Endothelial cell of umbilical vein (primary cell): ENCODE measurements around the gene PPFIBP2. TPM values are rescaled to one million over a fixed set of nuclear protein-coding genes. Genes with fewer than 3 reads are reported as not detected.

Experiments used
- BruUV-seq: library from RNA; stranded (reverse); fragments of 400-500 nt; replicated peaks from 2 replicates; lab custom pipeline; 2021; lab: Mats Ljungman, UMichigan
- CTCF ChIA-PET: fragments of 300-600, 350-600 bp; sonication (Branson Sonifier 250); formaldehyde crosslinking; loops from one replicate; lab custom pipeline; 2021; ENCODE audit warnings: antibody characterized with exemption, inconsistent platforms; lab: Charles Lee
- POLR2A ChIA-PET: fragments of 300-600, 350-600 bp; sonication (Branson Sonifier 250); formaldehyde crosslinking; loops from one replicate; lab custom pipeline; 2021; ENCODE audit warnings: antibody characterized with exemption, inconsistent platforms; lab: Charles Lee
- DNase-seq: peaks from one replicate; pipeline ENCODE4 v3.0.0-alpha.2; 2011; ENCODE audit warnings: low read depth, low spot score
- FAIRE-seq: peaks from 2 replicates; lab custom pipeline; 2011; peaks lifted over from hg19 to GRCh38; lab: Jason Lieb, UNC
- H2AFZ ChIP-seq: 2 replicates; pipeline ENCODE4 v1.6.0; 2012; ENCODE audit warnings: low read depth, low read length, control low read depth, inconsistent platforms
- H3K27ac ChIP-seq: 2 replicates; pipeline ENCODE4 v1.5.1; 2011; ENCODE audit warnings: low read depth, mild to moderate bottlenecking, control low read depth, low read length, moderate library complexity; ENCODE audit not compliant: insufficient read depth
- H3K27me3 ChIP-seq, 2 experiments: 2 replicates each; pipeline versions ENCODE4 v1.6.0 to v1.6.1; 2011; ENCODE audit warnings: low read length in 2 of 2, mixed read lengths in 1 of 2; ENCODE audit not compliant: control insufficient read depth in 2 of 2, insufficient read depth in 2 of 2
- H3K36me3 ChIP-seq, 2 experiments: 2 replicates in 1 of 2; 3 replicates in 1 of 2; pipeline ENCODE4 v1.5.1; 2011; ENCODE audit warnings: low read length in 2 of 2, mild to moderate bottlenecking in 1 of 2, moderate library complexity in 1 of 2; ENCODE audit not compliant: control insufficient read depth in 2 of 2, insufficient read depth in 2 of 2; ENCODE audit errors: extremely low read depth in 1 of 2
- H3K4me1 ChIP-seq: 3 replicates; pipeline ENCODE4 v1.5.1; 2011; ENCODE audit warnings: mild to moderate bottlenecking, low read length; ENCODE audit not compliant: control insufficient read depth, insufficient read depth; ENCODE audit errors: extremely low read depth
- H3K4me2 ChIP-seq: 2 replicates; pipeline ENCODE4 v1.6.1; 2011; ENCODE audit warnings: low read length, control low read depth, mixed read lengths; ENCODE audit not compliant: insufficient read depth
- H3K4me3 ChIP-seq, 3 experiments: fragments of 200-600 bp in 1 of 3; sonication (generic), shearing (Covaris generic) in 1 of 3; replicated peaks in 1 of 3; 2 replicates each; pipeline ENCODE4 v1.5.1; 2011 to 2016; ENCODE audit warnings: control low read depth in 3 of 3, low read length in 3 of 3, mild to moderate bottlenecking in 2 of 3, inconsistent platforms in 1 of 3, low read depth in 1 of 3, moderate library complexity in 1 of 3; ENCODE audit not compliant: insufficient read depth in 1 of 3
- H3K79me2 ChIP-seq: 2 replicates; pipeline ENCODE4 v1.6.0; 2012; ENCODE audit warnings: low read length, inconsistent platforms; ENCODE audit not compliant: control insufficient read depth, insufficient read depth
- H3K9ac ChIP-seq: replicated peaks from 2 replicates; pipeline ENCODE3; 2011; ENCODE audit warnings: low read length, control low read depth; ENCODE audit not compliant: insufficient read depth; ENCODE audit errors: extremely low read depth
- H3K9me1 ChIP-seq: replicated peaks from 3 replicates; pipeline ENCODE4 v1.6.0; 2011; ENCODE audit warnings: mild to moderate bottlenecking, low read length; ENCODE audit not compliant: control insufficient read depth, insufficient read depth; ENCODE audit errors: extremely low read depth
- H3K9me3 ChIP-seq: replicated peaks from 2 replicates; pipeline ENCODE4 v1.5.1; 2012; ENCODE audit warnings: low read length, inconsistent platforms; ENCODE audit not compliant: control insufficient read depth, insufficient read depth
- H4K20me1 ChIP-seq: replicated peaks from 2 replicates; pipeline ENCODE3; 2011; ENCODE audit warnings: mild to moderate bottlenecking, low read length; ENCODE audit not compliant: control insufficient read depth, insufficient read depth; ENCODE audit errors: extremely low read depth
- EZH2 ChIP-seq: IDR thresholded peaks from 2 replicates; pipeline ENCODE4 v1.6.1; 2012; ENCODE audit warnings: borderline replicate concordance, low read depth, mild to moderate bottlenecking, moderate library complexity, low read length, inconsistent platforms; ENCODE audit not compliant: severe bottlenecking
- FOS ChIP-seq: IDR thresholded peaks from 2 replicates; pipeline ENCODE4 v1.6.1; 2011; ENCODE audit warnings: mild to moderate bottlenecking, low read length, moderate library complexity, borderline replicate concordance; ENCODE audit not compliant: insufficient read depth
- GATA2 ChIP-seq: IDR thresholded peaks from 2 replicates; pipeline ENCODE4 v1.7.0; 2011; ENCODE audit warnings: low read depth, mild to moderate bottlenecking, moderate library complexity, mixed read lengths, low read length; ENCODE audit not compliant: insufficient read length, insufficient read depth
- JUN ChIP-seq: IDR thresholded peaks from 2 replicates; pipeline ENCODE4 v1.6.1; 2011; ENCODE audit warnings: borderline replicate concordance, low read depth; ENCODE audit not compliant: insufficient read length, insufficient read depth
- MYC ChIP-seq: IDR thresholded peaks from one replicate; pipeline ENCODE4 v1.6.1; 2011; ENCODE audit warnings: mild to moderate bottlenecking, low read depth, low read length
- POLR2A ChIP-seq: IDR thresholded peaks from 2 replicates; pipeline ENCODE4 v1.6.1; 2012; ENCODE audit warnings: low read depth, mild to moderate bottlenecking, control low read depth, low read length
- POLR2AphosphoS5 ChIP-seq: IDR thresholded peaks from 2 replicates; pipeline ENCODE4 v1.6.1; 2012; ENCODE audit warnings: low read depth, mild to moderate bottlenecking, control low read depth, low read length, moderate library complexity; ENCODE audit not compliant: insufficient read depth
- dilution Hi-C: fragments of 300-500 bp; cut with MboI; formaldehyde crosslinking; loops from one replicate; pipeline ENCODE4 v1.15.0; 2019; ENCODE audit warnings: low sequenced_read_pairs; ENCODE audit not compliant: extremely low pct_ligation_motif_present
- intact Hi-C: fragments of 100-400 bp; cut with micrococcal nuclease; formaldehyde crosslinking; loops from one replicate; pipeline ENCODE4 v1.10.0; 2022
- polyA plus RNA-seq, 4 experiments: library from polyadenylated mRNA; depleted of rRNA in 3 of 4; stranded (reverse) in 3 of 4; unstranded in 1 of 4; fragments of >200 nt; gene quantifications; 2 replicates each; pipeline versions ENCODE4 v1.2.1 to v1.2.3, GENCODE V29; 2011 to 2012; ENCODE audit warnings: missing spikeins in 1 of 4
- total RNA-seq: library from RNA; stranded (reverse); gene quantifications from 2 replicates; pipeline ENCODE4 v1.2.3, GENCODE V29; 2021
- TF ChIP-seq, protein P1 (sequence below): IDR thresholded peaks from 2 replicates; pipeline ENCODE4 v1.6.1; 2011; ENCODE audit not compliant: insufficient read depth, insufficient read length
- TF ChIP-seq, protein P2 (sequence below), 2 donors: IDR thresholded peaks; 1 replicate in 1 of 2; 2 replicates in 1 of 2; pipeline ENCODE4 v1.5.1; 2011; ENCODE audit warnings: low read length in 2 of 2, mild to moderate bottlenecking in 2 of 2, moderate library complexity in 2 of 2, control low read depth in 1 of 2, inconsistent platforms in 1 of 2, low read depth in 1 of 2; ENCODE audit not compliant: insufficient read depth in 1 of 2; ENCODE audit errors: extremely low read depth in 1 of 2

The PPFIBP2 gene
- total and polyA plus RNA-seq, 2 donors (not counting 3 experiments of a cell fraction or from before 2014, with no cell fraction given) = 1.3 to 4.0 TPM

DNA sequence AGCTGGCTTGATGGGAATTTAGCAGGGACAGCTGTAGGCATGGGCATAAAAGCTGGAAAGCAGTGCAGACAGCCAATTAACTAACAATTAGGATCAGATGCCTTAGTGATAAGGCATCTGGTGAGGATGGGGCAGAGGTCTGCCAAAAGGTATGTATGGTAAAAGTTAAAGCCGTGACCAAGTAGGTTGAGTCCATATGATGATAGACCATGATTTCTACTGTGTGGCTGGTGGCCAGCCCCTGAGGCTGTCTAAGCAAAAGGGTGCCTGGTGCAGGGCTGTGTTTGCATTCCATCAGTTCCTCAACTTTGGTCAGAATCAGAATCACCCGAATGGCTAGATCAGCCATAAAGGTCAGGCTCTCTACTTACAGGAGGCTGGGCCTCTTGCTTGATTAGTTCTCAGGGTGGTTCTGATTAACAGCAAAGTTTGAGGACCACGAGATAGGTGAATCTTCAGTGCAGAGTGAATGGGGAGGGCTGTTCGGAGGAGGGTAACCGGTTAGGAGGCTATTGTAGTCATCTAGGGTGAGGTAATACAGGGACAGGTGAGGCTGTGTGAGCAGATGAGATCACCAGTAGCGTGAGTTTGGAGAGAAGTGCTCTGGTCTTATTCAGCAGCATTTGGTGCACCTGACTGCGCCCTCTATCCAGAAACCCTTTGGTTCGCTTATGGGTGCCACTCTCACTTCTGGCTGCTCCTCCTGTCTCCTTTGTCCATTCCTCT lies 27.2 kb downstream of the PPFIBP2 start:
- Histone ChIP-seq H3K79me2 (no peaks in the 10 kb centered on the region), H3K9me1 (no peaks in the 10 kb centered on the region), H3K36me3 (no peaks in the 10 kb centered on the region), H3K27ac (no peak overlapping the region), H3K4me2 (no peak overlapping the region), H3K4me3 (no peak overlapping the region), H2AFZ (no peak overlapping the region), H4K20me1 (no peaks in the 10 kb centered on the region), H3K9ac (no peak overlapping the region), H3K9me3 (no peaks in the 10 kb centered on the region), H3K4me1 (no peaks in the 10 kb centered on the region), H3K27me3 (peaks cover 0 to 5% of the 10 kb centered on the region in 2 experiments)
- intact Hi-C loops (no loop called here), dilution Hi-C loops (no loop called here)
- no peak for DNase-seq
- BruUV-seq = no TSS peak
- no peak for FAIRE-seq
- TF ChIP-seq POLR2A (no peak), FOS (no peak), JUN (no peak), GATA2 (no peak), MYC (no peak), EZH2 (no peak), POLR2AphosphoS5 (no peak)
- TF ChIP-seq, protein P1, sequence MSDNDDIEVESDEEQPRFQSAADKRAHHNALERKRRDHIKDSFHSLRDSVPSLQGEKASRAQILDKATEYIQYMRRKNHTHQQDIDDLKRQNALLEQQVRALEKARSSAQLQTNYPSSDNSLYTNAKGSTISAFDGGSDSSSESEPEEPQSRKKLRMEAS = no peak
- TF ChIP-seq, protein P2, sequence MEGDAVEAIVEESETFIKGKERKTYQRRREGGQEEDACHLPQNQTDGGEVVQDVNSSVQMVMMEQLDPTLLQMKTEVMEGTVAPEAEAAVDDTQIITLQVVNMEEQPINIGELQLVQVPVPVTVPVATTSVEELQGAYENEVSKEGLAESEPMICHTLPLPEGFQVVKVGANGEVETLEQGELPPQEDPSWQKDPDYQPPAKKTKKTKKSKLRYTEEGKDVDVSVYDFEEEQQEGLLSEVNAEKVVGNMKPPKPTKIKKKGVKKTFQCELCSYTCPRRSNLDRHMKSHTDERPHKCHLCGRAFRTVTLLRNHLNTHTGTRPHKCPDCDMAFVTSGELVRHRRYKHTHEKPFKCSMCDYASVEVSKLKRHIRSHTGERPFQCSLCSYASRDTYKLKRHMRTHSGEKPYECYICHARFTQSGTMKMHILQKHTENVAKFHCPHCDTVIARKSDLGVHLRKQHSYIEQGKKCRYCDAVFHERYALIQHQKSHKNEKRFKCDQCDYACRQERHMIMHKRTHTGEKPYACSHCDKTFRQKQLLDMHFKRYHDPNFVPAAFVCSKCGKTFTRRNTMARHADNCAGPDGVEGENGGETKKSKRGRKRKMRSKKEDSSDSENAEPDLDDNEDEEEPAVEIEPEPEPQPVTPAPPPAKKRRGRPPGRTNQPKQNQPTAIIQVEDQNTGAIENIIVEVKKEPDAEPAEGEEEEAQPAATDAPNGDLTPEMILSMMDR (IDR thresholded peaks at IDR 0.05; ENCODE audit: extremely low read depth in 1 of 2, insufficient read depth in 1 of 2, low read depth in 1 of 2, low read length in 2 of 2) = no peak
- POLR2A ChIA-PET = no interaction called here
- CTCF ChIA-PET = no interaction called here
